Muscle of leg (tissue), 11 donors: ENCODE measurements around the gene GLTP. TPM values are rescaled to one million over a fixed set of nuclear protein-coding genes. Genes with fewer than 3 reads are reported as not detected.

ENCODE experiments used
- DNase-seq: peaks from one replicate; pipeline ENCODE4 v3.0.0; 2013
- H3K27ac ChIP-seq: one replicate; pipeline ENCODE4 v1.5.1; 2013; ENCODE audit warnings: mild to moderate bottlenecking, low read length, control low read depth
- H3K27me3 ChIP-seq: one replicate; pipeline ENCODE4 v1.6.1; 2013; ENCODE audit warnings: low read length; ENCODE audit not compliant: control insufficient read depth, insufficient read depth
- H3K36me3 ChIP-seq: one replicate; pipeline ENCODE4 v1.6.1; 2013; ENCODE audit warnings: low read length; ENCODE audit not compliant: control insufficient read depth, insufficient read depth
- H3K4me1 ChIP-seq: one replicate; pipeline ENCODE4 v1.6.1; 2013; ENCODE audit warnings: low read length; ENCODE audit not compliant: control insufficient read depth, insufficient read depth
- H3K4me3 ChIP-seq: one replicate; pipeline ENCODE4 v1.5.1; 2013; ENCODE audit warnings: low read length, control low read depth
- H3K9me3 ChIP-seq: replicated peaks from 2 replicates; pipeline ENCODE4 v1.6.1; 2013; ENCODE audit warnings: low read depth, low read length; ENCODE audit not compliant: control insufficient read depth
- whole genome bisulfite sequencing: methylation state at CpG from one replicate; pipeline ENCODE4 v1.1.5; 2013; ENCODE audit warnings: missing lambda C conversion rate; ENCODE audit not compliant: insufficient coverage; 5-methylcytosine and 5-hydroxymethylcytosine counted together
- polyA plus RNA-seq, 8 donors: library from polyadenylated mRNA; unstranded; fragments of 120-200 nt; gene quantifications; one replicate each; pipeline versions ENCODE4 v1.2.1 to v1.2.3, GENCODE V29; 2013; ENCODE audit warnings: inconsistent platforms in 1 of 8, low replicate concordance in 1 of 8; ENCODE audit not compliant: insufficient read length in 8 of 8, insufficient read depth in 1 of 8
- total RNA-seq: library from RNA; stranded (reverse); fragments of 120-200 nt; gene quantifications from one replicate; pipeline ENCODE4 v1.2.4, GENCODE V29; 2013

The GLTP gene
- total and polyA plus RNA-seq, 9 donors, result 17.9 to 34.2 (median 22.4) TPM

- Histone ChIP-seq H3K4me1 (peaks cover 29% of the 10 kb centered on the region), H3K9me3 (no peaks in the 10 kb centered on the region), H3K36me3 (peaks cover 39% of the 10 kb centered on the region), H3K27me3 (no peaks in the 10 kb centered on the region), H3K27ac (no peak overlapping the region), H3K4me3 (no peak overlapping the region)
- WGBS, result 65% methylated on average over 15 of the region's 17 CpGs
- DNase-seq, result no peak
Measured at GRCh38 chr12:109923481-109924245, 43.3 kb upstream of the GLTP start.

GRCh38 chr12:109923038-109923437 is 42.7 kb upstream of the GLTP start:
- no peak for DNase-seq
- Histone ChIP-seq H3K9me3 (no peaks in the 10 kb centered on the region), H3K36me3 (peaks cover 39% of the 10 kb centered on the region), H3K27me3 (no peaks in the 10 kb centered on the region), H3K4me3 (no peak overlapping the region), H3K27ac (no peak overlapping the region), H3K4me1 (peaks cover 29% of the 10 kb centered on the region)
- 60% methylated on average over 1 of the region's 5 CpGs for WGBS

- H3K9me3 ChIP-seq, result no peaks in the 10 kb centered on the region
- H3K4me3 ChIP-seq, result no peak overlapping the region
- H3K36me3 ChIP-seq, result peaks cover 38% of the 10 kb centered on the region
- no peaks in the 10 kb centered on the region for H3K27me3 ChIP-seq
- H3K27ac ChIP-seq, result no peak overlapping the region
- peaks cover 28% of the 10 kb centered on the region for H3K4me1 ChIP-seq
- no peak for DNase-seq
- WGBS, result 100% methylated on average over 1 of the region's 4 CpGs
Measured at GRCh38 chr12:109921982-109922381, 41.6 kb upstream of the GLTP start.

DNA sequence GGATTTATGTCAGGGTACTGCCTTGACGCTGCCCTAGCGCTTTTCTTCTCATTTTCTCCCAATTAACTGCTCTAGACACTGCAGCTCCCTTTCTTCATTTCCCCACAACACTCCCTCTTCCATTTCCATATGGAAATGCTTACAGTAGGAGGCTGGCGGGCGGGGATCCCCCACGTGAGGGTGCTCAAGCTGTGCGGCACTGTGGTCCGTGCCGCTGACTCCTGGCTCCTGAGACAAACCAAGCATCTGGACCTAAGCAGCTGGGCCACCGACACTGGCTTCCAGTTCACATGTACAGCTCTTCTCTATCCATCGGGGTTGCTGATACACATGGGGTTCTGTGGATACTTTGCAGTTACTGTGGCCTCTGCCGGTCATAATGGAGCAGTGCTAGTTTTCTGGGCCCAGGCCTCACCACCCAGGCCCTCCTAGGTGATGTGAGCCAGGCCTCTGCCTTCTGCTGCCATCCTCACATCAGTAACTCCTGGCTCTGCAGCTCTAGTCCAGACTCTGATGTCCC is 40.0 kb upstream of the GLTP start:
- Histone ChIP-seq H3K4me1 (peaks cover 12% of the 10 kb centered on the region), H3K27ac (no peak overlapping the region), H3K9me3 (no peaks in the 10 kb centered on the region), H3K4me3 (no peak overlapping the region), H3K36me3 (peaks cover 45% of the 10 kb centered on the region), H3K27me3 (no peaks in the 10 kb centered on the region)
- DNase-seq, result peak; percentile 69
- 60% methylated on average over 10 of the region's 11 CpGs for WGBS

- peak; percentile 74 for DNase-seq
- 64% methylated on average over 5 of the region's 10 CpGs for WGBS
- H3K36me3 ChIP-seq, result peaks cover 54% of the 10 kb centered on the region
Measured at GRCh38 chr12:109919456-109919855, 39.1 kb upstream of the GLTP start.

DNA sequence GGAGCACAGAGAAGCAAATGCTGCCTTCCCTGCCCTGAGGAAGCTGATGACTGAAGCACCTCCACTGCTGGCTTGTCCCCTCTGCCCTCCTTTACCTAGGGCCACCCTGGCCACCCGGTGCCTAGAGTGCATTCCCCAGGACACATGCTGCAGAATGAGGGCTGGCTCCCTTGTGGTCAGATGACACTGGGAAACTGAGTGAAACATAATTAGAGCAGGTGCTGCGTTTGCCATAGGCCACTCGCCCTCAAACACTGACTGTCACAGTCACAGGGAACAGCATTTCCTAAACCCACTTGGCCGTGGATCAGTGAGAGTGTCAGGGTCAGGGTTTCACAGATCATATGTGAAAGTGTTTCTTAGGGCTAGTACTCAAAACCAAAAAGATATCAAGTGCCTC is 35.7 kb upstream of the GLTP start:
- Histone ChIP-seq H3K4me3 (no peak overlapping the region), H3K27me3 (no peaks in the 10 kb centered on the region), H3K9me3 (no peaks in the 10 kb centered on the region), H3K4me1 (peaks cover 25% of the 10 kb centered on the region), H3K36me3 (peaks cover 76% of the 10 kb centered on the region), H3K27ac (no peak overlapping the region)
- no peak for DNase-seq
- WGBS, result 20% methylated on average over 1 of the region's 4 CpGs

More at GRCh38 chr12:109919456-109919855, 39.1 kb upstream of the GLTP start:
- Histone ChIP-seq H3K27me3 (no peaks in the 10 kb centered on the region), H3K27ac (no peak overlapping the region), H3K4me1 (peaks cover 5% of the 10 kb centered on the region), H3K4me3 (no peak overlapping the region), H3K9me3 (no peaks in the 10 kb centered on the region)

- Histone ChIP-seq H3K27me3 (no peaks in the 10 kb centered on the region), H3K4me3 (no peak overlapping the region), H3K36me3 (peaks cover 78% of the 10 kb centered on the region), H3K9me3 (no peaks in the 10 kb centered on the region), H3K27ac (no peak overlapping the region), H3K4me1 (peaks cover 23% of the 10 kb centered on the region)
- no peak for DNase-seq
- WGBS, result 82% methylated on average over 25 of the region's 26 CpGs
Measured at GRCh38 chr12:109915171-109916040, 35.1 kb upstream of the GLTP start.

DNA sequence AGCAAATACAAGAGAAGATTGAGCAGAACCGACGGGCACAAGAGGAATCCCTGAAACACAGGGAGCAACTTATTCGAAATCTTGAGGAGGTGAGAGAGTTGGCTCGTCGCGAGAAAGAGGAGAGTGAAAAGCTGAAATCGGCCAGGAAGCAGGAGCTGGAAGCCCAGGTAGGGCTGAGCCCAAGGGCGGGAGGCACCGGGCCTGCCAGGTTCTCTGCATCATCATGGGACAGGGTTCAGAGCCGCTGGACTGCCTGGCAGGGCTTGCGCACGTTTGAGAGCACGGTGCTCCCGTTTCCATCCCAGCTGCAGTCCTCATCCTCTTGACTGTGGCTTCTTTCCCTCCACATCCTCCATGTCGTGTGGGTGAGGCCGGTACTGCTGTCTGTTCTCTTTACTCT is 34.1 kb upstream of the GLTP start:
- no peak overlapping the region for H3K4me3 ChIP-seq
- no peaks in the 10 kb centered on the region for H3K9me3 ChIP-seq
- H3K36me3 ChIP-seq, result peaks cover 80% of the 10 kb centered on the region
- peak overlapping the region; percentile 7 for H3K27ac ChIP-seq
- DNase-seq, result no peak
- no peaks in the 10 kb centered on the region for H3K27me3 ChIP-seq
- 76% methylated on average over 14 of the region's 16 CpGs for WGBS
- peaks cover 19% of the 10 kb centered on the region for H3K4me1 ChIP-seq

DNA sequence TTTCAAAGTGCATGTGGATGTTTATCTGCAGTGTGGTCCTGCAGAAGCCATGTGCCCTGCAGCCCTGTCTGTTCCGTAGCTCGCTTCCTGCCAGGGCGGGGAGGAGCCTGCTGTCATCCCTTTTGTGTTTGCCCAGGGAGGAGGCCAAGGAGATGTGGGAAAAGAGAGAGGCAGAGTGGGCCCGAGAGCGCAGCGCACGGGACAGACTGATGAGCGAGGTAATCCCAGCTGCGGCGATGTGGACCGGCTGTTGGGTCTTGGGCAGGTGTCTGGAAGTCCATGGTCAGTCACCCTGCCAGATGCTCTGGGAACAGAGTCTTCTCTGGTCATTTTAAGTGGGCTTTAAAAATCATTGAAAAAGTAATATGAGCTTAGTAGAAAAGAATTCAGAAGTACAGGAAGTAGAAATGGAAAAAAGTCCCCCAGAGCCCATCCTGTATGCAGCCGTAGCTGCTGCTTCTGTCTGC is 32.5 kb upstream of the GLTP start:
- WGBS, result 21% methylated on average over 10 of the region's 12 CpGs

DNA sequence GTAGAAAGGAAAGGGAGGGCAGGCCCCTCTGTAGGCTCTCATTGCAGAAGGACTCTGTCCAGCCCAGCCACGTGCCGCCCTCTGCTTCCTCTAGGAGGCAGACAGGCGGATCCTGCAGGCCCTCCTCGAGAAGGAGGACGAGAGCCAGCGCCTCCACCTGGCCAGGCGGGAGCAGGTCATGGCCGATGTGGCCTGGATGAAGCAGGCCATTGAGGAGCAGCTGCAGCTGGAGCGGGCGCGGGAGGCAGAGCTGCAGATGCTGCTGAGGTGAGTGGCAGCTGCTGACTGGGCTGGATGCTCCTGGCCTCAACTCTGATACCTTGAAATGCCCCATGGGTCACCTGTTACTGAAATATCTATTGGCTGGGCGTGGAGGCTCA is 30.6 kb upstream of the GLTP start:
- WGBS, result 60% methylated on average over 12 of the region's 12 CpGs

More for the DNA sequence above, 32.5 kb upstream of the GLTP start:
- H3K27me3 ChIP-seq, result no peaks in the 10 kb centered on the region
- H3K27ac ChIP-seq, result peak overlapping the region; percentile 90
- DNase-seq, result peak; percentile 89
- no peak overlapping the region for H3K4me3 ChIP-seq
- H3K9me3 ChIP-seq, result no peaks in the 10 kb centered on the region
- peaks cover 82% of the 10 kb centered on the region for H3K36me3 ChIP-seq
- H3K4me1 ChIP-seq, result peaks cover 19% of the 10 kb centered on the region

More for the DNA sequence above, 30.6 kb upstream of the GLTP start:
- no peaks in the 10 kb centered on the region for H3K9me3 ChIP-seq
- H3K36me3 ChIP-seq, result peaks cover 85% of the 10 kb centered on the region
- H3K4me3 ChIP-seq, result no peak overlapping the region
- DNase-seq, result no peak
- no peaks in the 10 kb centered on the region for H3K27me3 ChIP-seq
- peaks cover 19% of the 10 kb centered on the region for H3K4me1 ChIP-seq
- H3K27ac ChIP-seq, result no peak overlapping the region
